Hematopoietic multipotent progenitor cell treated with erythropoietin and hydrocortisone succinate and interleukin-3 and kit ligand, for 8 days (in vitro differentiated cells): ENCODE data around the gene KLK3.

Source experiments
- DNase-seq: peaks from one replicate; pipeline ENCODE4 v3.0.0-alpha.2; 2015

Gene KLK3

GRCh38 chr19:50908336-50908735 is 53.6 kb downstream of the KLK3 start:
- DNase-seq = no peak

GRCh38 chr19:50909240-50910070 is 54.7 kb downstream of the KLK3 start:
- peak; percentile 57 for DNase-seq
